GM19463 (cell line): Measurements from ENCODE around the gene SERPINA3.
"Not testable (repeated sequence)": the region's sequence is repeated elsewhere in the genome, so short reads cannot be mapped to it uniquely, and the experiment has no call there.

Source experiments
- ATAC-seq: cut with Tn5 transposase; IDR thresholded peaks from one replicate; pipeline ENCODE4 v1.9.1; 2021; ENCODE audit warnings: mild to moderate bottlenecking, moderate library complexity; ENCODE audit not compliant: unreplicated experiment

The SERPINA3 gene

GRCh38 chr14:94631050-94631449 is 18.9 kb downstream of the SERPINA3 start:
- ATAC-seq = no peak

DNA sequence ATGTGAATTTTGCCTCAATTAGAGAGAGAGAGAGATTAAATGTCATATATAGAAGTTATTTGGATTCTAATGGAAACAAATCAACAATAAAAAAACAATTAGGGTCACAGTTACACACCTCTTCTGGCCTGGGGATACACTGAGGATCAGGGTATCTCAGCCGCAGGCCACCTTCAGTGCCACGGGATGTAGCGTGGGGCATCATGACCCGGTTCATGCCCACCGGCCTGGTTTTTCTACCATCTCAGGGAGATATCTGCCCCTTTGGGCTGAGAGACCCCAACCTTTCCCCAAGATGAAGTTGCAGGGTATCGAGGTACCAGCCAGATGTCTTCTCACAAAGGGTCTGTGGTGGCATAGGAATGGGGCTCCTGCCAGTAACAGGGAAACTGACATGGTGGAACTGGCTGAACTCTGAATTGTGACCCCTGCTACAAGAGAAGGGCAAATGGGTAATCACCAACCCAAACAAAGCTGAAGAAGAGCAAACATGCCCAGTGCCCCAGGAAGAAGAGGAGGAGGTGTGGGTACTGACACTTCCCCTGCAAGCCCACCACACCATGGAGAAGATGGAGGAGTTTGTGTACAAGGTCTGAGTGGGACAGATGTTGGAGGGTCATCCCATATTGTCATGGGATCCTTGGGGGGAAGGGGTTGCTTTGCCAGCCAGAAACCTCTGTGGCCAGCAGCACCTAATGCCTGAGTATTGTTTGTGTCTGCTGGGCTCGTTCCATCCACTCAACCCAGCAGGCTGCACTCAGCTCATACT is 19.5 kb downstream of the SERPINA3 start:
- no peak for ATAC-seq

DNA sequence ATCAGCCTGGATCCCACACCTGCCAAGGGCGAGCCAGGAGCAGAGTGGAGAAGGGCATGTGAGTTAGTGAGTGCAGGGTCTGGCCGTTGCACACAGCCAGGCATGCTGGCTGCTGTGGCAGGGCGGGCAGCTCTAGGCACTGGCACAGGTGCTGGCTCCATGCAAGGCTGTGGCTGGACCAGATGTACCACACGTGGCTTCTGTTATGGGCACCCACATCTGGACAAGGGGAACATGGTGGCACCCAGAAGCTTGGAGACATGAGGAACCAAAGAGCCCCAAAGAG is 20.1 kb downstream of the SERPINA3 start:
- no peak for ATAC-seq

DNA sequence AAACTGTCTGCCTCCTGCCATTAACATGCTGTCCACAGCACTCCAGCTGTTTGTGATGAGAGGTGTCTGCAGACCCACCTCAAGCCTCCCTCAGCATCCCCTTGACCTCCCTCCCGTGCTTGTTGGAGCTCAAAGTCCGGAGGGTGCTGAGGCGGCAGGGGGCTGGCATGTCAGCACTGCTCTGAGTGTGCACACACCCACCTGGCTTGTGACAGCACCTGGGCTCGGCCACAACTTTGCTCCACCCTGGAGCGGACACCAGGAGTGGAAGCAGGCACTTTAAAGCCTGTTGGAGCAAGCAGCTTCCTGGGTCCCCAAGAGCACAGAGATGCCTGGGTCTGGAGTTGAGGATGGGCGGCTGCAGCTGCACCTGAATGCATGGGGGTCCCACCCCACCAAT is 20.9 kb downstream of the SERPINA3 start:
- no peak for ATAC-seq

DNA sequence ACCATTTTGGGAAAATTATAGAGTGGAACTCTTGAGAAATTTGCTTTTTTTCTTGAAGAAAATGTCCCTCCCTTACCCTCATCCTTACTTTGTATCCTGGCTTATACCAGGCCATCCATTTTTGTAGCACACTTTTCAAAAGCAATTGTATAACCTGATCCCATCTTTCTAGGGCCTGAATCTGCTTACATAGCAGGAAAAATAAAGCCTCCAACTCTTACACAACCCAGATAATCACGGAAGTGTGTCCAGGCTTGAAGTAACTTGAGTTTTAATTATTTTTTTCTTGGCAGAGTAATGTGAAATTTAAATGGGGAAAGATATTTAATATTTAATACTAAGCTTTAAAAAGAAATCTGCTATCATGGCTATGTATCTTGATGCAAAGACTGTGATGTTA is 23.0 kb downstream of the SERPINA3 start:
- ATAC-seq = no peak

- ATAC-seq = no peak
Measured at GRCh38 chr14:94636744-94637412, 24.7 kb downstream of the SERPINA3 start.

GRCh38 chr14:94637814-94638213 is 25.6 kb downstream of the SERPINA3 start:
- not testable (repeated sequence) for ATAC-seq

DNA sequence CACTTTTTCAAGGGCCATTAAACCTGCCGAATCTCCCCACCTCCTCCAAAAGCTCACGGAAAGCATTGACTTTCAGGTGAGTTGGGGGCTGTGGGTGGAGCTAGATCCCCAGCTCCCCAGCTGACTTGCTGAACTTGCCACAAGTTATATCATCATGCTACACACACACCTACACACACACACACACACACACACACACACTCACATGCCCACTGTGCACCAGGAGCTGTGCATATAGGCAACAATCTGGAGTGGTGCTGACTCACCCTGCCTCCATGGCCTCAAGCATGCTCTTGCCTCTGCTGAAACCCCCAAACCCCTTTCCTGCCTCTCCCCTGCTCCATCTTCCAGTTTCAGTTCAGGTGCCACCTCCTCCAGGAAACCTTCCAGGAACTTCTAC is 26.1 kb downstream of the SERPINA3 start:
- ATAC-seq = no peak

DNA sequence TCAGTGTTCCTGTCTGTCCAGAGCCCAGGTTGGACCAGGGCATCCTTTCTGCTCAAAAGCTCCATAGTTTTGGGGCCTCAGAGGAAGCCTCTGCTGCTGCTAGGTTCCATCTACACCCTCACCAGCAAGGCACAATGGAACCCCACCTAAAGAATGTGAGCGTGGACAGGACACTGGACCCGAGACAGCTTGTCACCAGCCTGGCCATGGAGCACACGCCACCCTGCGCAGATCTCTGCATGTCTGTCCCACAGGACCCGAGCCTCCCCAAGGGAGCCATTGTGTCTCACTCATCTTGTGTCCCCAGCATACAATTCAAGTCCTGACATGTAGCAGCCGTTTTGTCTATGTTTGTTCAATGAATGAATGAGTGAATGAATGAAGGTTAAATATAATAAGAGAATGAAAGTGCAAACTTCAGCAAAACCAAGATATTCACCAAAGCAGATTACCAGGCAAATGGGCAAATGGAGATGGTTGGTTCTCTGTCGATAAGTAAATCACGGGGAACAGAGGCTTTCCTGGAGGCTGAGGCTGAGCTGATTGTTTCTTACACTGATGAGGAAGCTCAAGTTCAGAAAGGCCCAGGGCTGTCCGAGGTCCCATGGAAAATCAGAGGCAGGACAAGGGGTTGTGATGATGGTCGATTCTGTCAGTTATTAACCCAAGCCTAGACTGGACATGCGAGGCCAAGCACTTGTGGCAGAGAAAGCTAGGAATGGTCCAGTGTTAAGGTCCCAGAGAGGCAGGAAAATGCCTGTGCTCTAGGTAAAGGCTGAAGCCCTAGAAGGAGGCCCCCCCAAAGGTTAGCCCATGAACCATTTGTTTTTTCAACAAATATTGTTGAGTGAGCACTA is 27.0 kb downstream of the SERPINA3 start:
- no peak for ATAC-seq

GRCh38 chr14:94640721-94641631 is 28.8 kb downstream of the SERPINA3 start:
- no peak for ATAC-seq

GRCh38 chr14:94641632-94641955 is 29.4 kb downstream of the SERPINA3 start:
- no peak for ATAC-seq

GRCh38 chr14:94643316-94644101 is 31.3 kb downstream of the SERPINA3 start:
- no peak for ATAC-seq

- no peak for ATAC-seq
Measured at GRCh38 chr14:94644102-94644535, 31.9 kb downstream of the SERPINA3 start.

DNA sequence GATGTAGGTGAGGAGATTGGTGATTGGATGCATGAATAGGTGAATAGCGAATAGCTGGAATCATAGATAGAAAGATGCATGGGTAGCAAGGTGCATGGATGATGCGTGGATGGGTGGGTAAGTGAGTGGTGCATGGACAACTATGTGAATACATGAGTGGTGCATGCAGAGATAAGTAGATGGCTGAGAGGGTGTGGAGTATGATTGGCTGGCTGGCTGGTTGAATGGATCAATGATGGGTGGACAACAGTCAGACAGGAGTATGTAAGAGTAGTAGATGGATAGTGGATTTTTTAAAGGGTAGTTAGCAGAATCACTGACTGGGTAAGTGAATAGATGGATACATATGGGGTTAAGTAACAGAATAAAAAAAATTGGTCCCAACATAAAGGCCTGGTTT is 33.9 kb downstream of the SERPINA3 start:
- no peak for ATAC-seq

DNA sequence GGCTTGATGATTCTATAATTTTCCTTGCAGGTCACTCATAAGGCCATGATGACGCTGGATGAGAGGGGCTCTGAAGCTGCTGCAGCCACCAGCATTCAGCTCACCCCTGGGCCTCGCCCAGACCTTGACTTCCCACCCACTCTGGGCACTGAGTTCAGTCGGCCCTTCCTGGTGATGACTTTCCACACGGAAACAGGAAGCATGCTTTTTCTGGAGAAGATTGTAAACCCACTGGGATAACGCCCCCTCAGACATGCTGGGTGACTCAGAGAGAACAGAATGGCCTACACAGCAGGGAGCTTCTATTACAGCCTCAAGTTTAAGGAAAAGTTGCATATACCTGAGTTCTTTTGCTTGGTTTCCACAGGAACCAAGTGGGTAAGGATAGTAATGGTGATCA is 34.3 kb downstream of the SERPINA3 start:
- no peak for ATAC-seq

DNA sequence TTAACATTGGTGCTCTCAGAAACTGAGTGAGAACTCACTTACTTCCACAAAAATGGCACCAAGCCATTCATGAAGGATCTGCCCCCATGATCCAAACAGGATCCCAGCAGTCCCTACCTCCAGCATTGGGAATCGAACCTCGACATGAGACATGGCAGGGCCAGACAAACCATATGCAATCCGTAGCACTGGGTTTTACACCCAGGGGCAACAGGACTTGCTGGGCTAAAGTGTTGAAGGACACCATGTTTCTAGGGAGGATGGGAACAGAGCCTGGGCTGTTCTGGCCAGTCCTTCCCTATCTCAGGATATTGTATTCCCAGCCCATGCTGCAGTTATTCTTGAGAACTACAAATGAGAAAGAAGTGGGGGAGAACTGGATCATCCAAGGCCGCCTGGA is 36.6 kb downstream of the SERPINA3 start:
- ATAC-seq = no peak

DNA sequence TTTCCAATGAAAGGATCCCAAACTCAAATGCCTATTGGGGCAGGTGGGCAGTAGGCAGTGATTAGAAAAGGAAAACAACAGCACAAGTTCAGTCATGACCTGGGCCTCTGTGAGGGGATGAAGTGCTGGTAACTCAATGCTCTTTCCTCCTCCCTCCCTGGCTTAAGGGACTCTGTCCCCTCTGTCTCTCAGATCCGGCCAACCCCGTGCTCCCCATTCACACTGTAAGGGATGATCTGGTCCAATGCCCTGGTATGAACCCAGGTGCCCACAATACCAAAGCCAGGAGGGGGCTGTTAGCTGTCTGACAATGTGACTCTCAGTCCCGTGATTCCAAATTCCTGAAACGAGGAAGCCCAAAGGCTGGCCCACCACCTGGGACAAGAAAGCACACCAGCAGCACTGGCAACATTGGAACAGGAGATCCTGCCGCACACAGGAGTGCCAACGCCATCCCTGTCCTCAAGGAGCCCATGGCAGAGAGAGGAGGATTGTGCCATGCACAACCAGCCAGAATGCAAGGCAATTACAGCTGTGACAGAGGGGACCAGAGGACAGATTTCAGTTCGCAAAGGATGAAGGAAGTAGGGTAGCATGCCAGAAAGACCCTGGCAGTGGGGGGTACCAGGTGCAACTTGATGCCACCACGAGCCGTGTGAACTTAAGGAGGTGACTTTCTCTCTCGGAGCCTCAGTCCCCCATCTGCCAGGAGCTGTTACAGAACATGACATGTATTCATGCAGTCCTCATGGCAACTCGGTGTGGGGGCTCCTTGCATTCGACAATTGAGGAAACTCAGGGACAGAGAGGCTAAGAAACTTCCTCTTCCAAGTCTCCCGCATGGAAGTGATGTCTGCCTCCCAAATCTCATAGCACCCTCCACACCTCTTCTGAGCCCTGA is 37.6 kb downstream of the SERPINA3 start:
- ATAC-seq = no peak

- ATAC-seq = no peak
Measured at GRCh38 chr14:94650444-94650775, 38.2 kb downstream of the SERPINA3 start.
